Fibroblast of upper back skin (primary cell): ENCODE measurements around the gene DEDD.

Experiments
- DNase-seq: peaks from one replicate; pipeline ENCODE4 v3.0.0-alpha.2; 2013

DEDD gene

DNA sequence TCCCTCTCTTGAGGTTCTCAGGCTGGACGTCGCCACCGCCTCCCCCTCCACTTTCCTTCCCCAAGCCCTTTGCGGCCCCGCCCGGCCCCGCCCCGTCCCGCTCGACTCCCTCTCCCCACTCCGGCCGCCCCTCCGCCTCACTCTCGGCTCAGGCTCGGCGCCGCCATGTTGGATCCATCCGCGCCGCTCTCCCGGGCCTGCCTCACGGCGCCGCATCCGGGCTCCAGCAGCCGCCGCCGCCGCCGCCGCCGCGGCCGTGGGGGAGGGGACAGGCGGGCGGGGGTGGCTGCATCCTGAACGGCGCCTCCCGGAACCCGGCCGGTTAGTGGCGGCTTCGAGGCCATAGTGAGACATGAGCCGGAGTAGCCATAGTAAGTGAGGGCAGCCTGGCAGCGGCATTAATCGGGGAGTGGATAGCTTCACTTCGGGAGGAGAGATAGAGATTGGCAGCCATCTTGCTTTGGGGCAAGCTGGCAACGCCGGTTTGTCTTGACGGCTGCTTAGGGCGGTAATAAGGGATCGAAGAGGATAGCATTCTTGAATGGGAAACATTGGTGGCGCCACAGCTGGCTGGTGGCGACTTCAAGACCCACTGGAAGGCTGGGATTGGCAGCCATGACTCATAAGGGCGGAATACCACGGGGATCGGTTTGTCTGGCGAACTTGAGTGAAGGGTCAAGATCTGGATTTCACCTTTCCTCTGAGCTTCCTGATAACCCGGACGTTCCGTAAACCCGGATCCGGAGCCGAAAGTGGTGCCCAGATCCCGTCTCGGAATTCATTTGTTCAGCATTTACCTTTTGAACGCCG, at the start of gene DEDD:
Gene DEDD, minus strand, starts transcription at position 258 of the 810 bp plus-strand sequence. CDS start 8,205 bp downstream, outside the sequence.
- DNase-seq: peak; percentile 98

DNA sequence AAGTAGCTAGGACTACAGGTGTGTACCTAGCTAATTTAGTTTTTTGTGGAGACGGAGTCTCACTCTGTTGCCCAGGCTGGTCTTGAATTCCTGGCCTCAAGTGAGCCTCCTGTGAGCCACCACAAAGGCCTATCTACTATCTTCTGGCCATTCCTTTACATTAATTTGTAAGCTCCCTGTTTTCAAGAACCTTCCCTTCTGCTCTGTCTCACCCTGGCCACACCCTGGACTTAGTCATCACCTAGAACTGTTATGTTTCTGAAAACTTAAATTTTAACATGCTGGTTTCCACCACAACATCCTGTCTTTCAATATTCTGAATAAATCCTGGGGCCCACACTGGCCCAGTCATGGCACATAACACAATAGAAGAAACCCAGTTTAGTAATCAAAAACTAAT, 49.7 kb upstream of the DEDD start:
- peak; percentile 41 for DNase-seq

DNA sequence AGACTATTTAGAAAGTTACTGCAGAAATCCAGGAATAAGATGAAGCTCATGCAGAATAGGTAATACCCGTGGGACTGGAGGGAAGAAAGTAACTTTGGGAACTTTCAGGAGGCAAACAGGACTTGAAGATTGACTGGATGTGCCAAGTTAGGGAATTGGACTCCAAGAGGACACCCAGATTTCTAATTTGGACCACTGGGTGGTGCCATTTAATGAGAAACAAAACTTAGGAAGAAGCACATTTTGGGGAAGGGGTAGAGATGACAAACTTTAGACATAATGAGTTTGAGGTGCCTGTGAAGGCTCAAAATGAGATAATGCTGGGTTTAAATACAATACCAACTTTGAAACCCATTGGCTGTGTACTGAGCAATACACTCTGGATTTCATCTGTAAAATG, 48.2 kb upstream of the DEDD start:
- no peak for DNase-seq

DNA sequence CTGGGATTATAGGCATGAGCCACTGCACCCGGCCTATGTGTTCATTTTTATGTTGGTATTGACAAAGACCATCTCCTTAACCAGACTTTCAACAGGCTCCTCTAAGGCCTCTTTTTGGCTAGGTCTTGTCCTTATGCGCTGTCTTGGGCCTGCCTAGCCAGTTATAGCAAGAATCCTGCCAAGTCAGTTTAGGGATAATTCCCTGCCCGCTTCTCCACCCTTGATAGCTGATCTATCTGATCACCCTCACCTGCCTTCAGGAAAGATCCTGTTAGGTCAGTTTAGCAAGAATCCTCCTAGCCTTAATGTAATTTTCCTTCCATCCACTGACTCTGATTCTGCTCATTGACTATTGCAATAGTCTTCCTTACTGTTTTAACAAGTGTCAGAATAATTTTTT, 47.2 kb upstream of the DEDD start:
- DNase-seq: no peak

DNA sequence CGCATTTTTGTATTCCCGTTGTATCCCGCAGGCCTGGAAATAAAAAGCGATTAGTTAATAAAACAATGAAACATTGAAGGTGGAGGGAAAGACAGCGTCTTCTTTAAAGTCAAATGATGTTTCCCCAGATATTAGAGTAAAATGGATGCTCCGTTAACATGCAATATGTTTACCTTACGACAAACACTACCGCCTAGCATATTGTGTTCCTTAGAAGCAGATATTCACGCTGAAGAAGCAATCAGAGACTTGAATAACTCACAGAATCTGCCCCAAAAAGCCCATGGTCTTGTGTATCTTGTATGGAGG, 45.4 kb upstream of the DEDD start:
- DNase-seq: no peak

DNA sequence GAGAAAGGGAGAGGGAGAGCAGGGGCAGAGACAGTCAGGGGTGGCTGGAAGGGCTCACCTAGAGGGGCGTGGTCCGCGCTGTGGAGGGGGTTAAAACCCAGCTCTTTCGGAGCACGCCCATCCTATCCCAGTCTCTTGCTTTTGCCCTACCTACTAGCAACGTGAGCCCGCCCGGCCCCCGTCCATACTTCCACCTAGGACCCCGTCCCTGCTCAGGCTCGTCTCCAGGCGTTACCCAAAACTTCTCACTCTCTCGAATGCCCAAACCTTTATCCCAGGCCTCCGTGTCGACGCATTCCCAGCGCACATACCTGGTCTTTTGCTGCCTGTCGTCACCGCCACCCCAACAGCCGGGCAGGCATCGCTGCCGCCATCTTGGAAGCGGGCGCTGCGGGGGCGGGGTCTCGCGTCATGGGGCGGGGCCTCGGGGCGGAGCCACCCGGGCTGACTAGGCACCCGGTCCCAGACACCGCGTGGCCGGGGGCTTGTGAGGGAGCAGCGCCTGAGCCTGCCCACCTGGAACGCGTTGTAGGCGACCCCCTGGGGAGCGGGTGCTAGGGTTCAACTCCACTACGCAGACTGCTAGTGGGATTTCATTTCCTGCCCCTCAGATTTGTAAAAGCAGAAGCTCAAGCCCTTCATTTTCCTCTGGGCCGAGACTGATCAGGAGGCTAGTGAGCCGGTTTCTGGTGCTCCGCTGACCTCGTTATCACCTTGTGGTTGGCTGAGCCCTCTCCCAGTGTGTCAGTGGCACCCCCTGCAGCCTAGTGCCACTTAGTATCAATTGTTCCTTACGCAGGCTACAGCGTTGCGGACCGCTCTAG, 44.9 kb upstream of the DEDD start, which contains the start of gene B4GALT3:
Gene B4GALT3, minus strand, starts transcription at position 396 of the 824 bp plus-strand sequence. CDS start 1,447 bp downstream, outside the sequence.
- peak; percentile 78 for DNase-seq

- DNase-seq: no peak
Measured at GRCh38 chr1:161176468-161177111, 44.1 kb upstream of the DEDD start.

DNA sequence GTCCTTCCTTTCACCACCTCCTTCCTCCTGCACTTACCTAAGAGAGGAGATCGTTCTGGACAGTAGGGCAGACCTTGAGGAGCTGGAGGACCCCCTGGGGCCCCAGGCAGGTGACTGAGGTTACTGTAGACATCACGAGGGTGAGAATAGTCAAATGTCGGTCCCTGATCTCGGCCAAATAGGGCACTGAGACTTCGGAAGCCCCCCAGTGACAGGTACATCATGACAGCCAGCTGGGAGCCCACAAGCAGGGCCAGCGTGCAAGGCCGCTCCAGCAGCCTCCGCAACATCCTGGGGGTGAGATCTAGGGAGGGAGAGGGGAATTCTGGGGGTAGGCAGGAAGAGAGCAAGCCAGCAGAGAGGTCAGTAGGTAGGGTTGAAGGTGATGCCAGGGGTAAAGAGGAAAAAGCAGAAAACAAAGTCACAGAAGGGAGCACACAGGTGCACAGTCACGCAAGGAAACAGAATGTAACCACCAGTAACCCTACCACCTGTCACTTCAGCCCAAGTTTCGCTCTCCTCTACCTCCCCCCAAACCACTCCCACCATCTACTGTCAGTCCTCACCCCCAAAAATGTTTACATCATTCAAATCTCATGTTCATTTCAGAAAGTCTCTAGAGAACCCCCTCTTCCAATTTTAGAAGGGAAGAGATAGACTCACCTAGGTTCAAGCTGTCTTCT, 43.4 kb upstream of the DEDD start:
- DNase-seq: no peak

DNA sequence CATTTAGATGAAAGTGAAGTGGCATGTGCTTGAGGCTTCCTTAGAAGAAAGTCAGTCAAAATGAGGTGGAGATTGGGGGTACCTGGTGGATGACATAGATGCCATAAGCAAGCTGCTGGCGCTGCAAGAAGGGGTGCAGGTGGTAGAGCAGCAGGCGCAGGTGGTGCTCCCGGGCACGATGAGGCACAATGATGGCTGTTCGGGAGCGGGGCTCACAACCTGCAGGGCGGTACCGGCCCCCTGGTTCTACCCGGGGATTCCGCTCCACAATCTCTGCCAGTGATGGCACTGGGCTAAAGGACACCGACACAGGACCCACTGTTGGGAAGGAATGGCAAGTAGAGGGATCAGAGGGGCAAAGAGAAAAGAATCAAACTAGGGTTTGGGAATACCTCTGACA, 42.4 kb upstream of the DEDD start:
- DNase-seq: no peak

GRCh38 chr1:161173711-161174110, 41.2 kb upstream of the DEDD start:
- DNase-seq: no peak

GRCh38 chr1:161172776-161173376, 40.4 kb upstream of the DEDD start:
- DNase-seq: peak; percentile 98

GRCh38 chr1:161172349-161172748, 39.9 kb upstream of the DEDD start:
- DNase-seq: no peak

- no peak for DNase-seq
Measured at GRCh38 chr1:161171696-161172095, 39.2 kb upstream of the DEDD start.

- DNase-seq: no peak
Measured at GRCh38 chr1:161171191-161171590, 38.7 kb upstream of the DEDD start.

DNA sequence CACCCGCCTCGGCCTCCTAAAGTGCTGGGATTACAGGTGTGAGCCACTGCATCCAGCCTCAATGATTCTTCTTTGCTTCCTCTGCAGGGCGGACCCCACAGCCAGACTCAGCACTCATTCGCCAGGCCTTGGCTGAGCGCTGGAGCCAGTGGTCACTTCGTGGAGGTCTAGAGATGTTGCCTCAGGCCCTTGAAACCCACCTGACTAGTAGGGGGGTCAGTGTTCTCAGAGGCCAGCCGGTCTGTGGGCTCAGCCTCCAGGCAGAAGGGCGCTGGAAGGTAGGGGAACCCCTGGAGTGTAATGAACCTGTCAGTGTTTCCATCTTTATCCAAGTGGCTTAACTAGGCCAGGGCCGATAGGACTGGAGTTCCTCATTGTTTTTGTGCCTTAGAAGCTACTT, 36.4 kb upstream of the DEDD start:
- no peak for DNase-seq

- no peak for DNase-seq
Measured at GRCh38 chr1:161166669-161167548, 34.4 kb upstream of the DEDD start.

DNA sequence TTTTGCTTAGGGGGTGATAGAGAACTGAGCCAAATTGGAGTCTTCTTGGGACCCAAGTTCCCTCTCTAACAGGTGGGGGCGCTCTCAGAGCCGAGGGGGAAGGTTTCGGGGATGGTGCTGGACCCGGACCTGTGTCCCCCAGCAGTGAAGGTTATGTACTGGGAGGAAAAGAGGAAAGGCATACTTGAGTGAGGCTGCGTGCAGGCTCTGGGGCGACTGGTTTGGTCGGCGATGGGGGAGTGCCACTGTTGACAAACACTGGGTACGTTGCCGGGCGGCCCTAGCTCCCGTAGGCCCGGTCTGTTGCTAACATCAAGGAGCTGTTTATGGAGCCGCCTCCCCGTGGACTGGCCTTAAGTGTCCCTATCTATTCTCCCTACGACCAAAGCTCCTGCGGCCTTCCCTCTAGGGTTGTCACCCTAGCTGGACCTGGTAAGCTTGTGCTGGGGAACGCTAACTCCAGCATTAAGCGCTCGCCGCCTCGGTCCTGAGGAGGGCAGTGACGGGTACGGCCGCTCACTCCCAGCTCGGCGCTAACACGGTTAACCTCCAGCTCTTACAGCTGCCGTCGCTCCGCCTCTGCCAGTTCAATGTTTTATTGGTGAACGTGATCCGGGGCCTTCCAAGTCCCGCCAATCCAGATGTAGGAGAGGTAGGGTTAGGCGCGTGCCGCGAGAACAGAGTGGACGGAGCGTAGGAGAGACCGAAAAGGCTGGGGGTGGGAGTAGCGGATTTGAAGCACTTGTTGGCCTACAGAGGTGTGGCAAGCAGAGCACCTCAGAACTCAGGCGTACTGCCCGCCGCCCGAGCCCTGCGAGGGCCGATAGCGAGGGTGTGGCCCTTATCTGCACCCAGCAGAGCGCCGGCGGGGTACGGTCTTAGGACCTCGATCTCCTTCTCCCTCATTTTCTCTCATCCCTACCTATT, 33.5 kb upstream of the DEDD start, which contains the start of gene PPOX:
Gene PPOX, plus strand, starts transcription at position 685 of the 927 bp plus-strand sequence. CDS start 422 bp downstream, outside the sequence.
- DNase-seq: peak; percentile 97

DNA sequence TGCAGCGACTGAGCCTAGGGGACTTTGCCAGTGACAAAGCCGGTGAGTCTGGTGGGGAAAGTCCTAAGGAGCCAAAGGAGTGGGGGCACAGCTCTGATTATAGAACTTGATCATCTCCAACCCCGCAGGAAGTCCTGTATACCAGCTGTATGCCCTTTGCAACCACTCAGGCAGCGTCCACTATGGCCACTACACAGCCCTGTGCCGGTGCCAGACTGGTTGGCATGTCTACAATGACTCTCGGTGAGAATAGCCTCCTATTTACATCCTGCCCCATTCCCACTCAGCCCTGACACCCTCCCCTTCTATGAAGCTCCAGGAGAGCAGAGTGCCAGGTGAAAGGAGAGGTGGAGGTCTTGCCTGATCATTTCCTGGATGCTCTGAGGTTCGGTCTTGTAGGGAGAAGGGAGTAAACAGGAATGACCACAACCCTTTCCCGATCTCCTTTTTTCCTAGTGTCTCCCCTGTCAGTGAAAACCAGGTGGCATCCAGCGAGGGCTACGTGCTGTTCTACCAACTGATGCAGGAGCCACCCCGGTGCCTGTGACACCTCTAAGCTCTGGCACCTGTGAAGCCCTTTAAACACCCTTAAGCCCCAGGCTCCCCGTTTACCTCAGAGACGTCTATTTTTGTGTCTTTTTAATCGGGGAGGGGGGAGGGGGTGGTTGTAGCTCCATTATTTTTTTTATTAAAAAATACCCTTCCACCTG, 32.6 kb upstream of the DEDD start:
- DNase-seq: no peak

DNA sequence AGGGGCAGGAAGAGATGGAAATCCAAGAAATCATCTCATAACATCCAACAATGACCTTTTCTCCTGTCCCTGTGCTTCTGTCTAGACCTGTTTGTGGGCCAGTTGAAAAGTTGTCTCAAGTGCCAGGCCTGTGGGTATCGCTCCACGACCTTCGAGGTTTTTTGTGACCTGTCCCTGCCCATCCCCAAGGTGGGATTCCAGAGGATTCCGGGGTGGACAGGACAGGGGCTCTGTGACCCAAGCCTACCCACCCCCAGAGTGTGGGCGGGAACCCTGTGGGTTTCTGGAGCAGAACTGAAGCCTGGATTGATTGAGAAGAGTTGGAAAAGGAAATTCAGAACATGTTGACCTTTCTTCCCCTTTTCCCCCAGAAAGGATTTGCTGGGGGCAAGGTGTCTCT, 31.3 kb upstream of the DEDD start:
- DNase-seq: no peak

- no peak for DNase-seq
Measured at GRCh38 chr1:161162806-161163205, 30.3 kb upstream of the DEDD start.
